Measurements from ENCODE around the gene PRKCE. TPM values are rescaled to one million over a fixed set of nuclear protein-coding genes. Genes with fewer than 3 reads are reported as not detected.
A peak's percentile ranks its signal among the peaks of the same experiment; 100 is the strongest.

PRKCE gene
- polyA plus RNA-seq, 3 donors, result 1.3 to 7.7 (median 2.3) TPM

DNA sequence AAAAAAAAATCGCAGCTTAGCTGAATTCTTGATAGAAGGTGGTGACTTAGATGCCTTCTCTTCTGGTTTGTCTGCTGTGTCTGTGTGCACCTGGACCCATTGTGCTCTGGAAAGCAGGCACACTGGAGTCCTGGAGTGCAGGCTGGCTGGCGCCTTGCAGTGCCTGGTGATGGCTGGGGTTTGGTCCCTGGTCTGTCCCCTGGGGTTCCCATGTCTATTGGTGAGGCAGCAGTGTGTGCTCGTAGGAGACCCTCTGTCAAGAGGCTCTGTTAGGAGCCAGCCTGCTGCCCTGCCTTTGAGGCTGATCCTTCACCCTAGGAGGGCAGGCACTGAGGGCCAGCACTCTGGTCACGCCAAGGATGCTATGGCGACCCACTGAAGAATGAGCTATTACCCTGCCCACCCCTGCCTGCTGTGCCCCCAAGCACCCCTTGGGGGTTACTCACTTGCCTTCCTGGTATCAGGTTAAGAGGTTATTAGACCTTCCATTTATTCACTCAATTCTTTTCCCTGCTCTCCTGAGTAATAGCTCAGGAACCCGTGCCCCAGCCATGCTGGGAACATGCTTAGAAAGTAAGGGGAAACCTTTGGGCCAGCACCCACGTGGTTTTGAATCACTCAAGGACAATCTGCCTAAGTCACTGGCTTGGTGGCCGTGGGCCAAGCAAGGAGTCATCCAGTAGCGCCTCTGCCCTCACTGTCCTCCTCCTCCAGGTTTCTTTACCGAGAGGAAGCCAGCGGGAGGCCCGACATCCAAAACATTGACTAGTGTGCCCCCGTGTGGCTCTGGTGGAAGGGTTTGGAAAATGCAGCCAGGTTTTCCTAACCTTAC lies 284.5 kb downstream of the PRKCE start:
- H3K9me3 Mint-ChIP-seq, result no peaks in the 10 kb centered on the region
- H3K27me3 ChIP-seq (ENCODE audit: control insufficient read depth in 2 of 2, insufficient read depth in 2 of 2, low read length in 2 of 2), result no peaks in the 10 kb centered on the region
- no peaks in the 10 kb centered on the region for H4K20me1 ChIP-seq (ENCODE audit: insufficient read depth, low read length)
- intact Hi-C loops (cut with micrococcal nuclease), result loop anchor here (2.0 to 5.0 kb wide), 3 partner anchors 49 to 291 kb away; no protein-coding TSS in a partner anchor
- peak overlapping the region in 6 of 7 donors; percentile 30 to 84 (median 70) for H3K27ac Mint-ChIP-seq
- TF ChIP-seq, protein P1, sequence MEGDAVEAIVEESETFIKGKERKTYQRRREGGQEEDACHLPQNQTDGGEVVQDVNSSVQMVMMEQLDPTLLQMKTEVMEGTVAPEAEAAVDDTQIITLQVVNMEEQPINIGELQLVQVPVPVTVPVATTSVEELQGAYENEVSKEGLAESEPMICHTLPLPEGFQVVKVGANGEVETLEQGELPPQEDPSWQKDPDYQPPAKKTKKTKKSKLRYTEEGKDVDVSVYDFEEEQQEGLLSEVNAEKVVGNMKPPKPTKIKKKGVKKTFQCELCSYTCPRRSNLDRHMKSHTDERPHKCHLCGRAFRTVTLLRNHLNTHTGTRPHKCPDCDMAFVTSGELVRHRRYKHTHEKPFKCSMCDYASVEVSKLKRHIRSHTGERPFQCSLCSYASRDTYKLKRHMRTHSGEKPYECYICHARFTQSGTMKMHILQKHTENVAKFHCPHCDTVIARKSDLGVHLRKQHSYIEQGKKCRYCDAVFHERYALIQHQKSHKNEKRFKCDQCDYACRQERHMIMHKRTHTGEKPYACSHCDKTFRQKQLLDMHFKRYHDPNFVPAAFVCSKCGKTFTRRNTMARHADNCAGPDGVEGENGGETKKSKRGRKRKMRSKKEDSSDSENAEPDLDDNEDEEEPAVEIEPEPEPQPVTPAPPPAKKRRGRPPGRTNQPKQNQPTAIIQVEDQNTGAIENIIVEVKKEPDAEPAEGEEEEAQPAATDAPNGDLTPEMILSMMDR (IDR thresholded peaks at IDR 0.05), result peak; percentile 79
- H3K4me1 Mint-ChIP-seq, result peaks cover 10% of the 10 kb centered on the region
- no peaks in the 10 kb centered on the region for H3K36me3 ChIP-seq (replicated peaks in 1 of 2; ENCODE audit: control insufficient read depth in 1 of 2, insufficient read depth in 2 of 2, low read length in 2 of 2)
- H3K4me1 ChIP-seq (ENCODE audit: control insufficient read depth in 1 of 2, insufficient read depth in 2 of 2, low read length in 2 of 2), result peaks cover 6% of the 10 kb centered on the region in 2 donors
- peak overlapping the region in 1 of 2 donors; percentile 48 for H3K4me3 Mint-ChIP-seq
- H3K4me3 ChIP-seq (replicated peaks in 1 of 3; ENCODE audit: low read depth in 2 of 3, low read length in 3 of 3), result no peak overlapping the region
- WGBS (ENCODE audit: insufficient coverage), result 49% methylated on average over 6 of the region's 13 CpGs
- no peaks in the 10 kb centered on the region for H3K79me2 ChIP-seq (ENCODE audit: insufficient read depth, low read length)
- DNase-seq, result peak; percentile 90 to 97 (median 96)
- H3K9ac ChIP-seq (ENCODE audit: insufficient read depth, low read length, poor library complexity, severe bottlenecking), result no peak overlapping the region
- no peaks in the 10 kb centered on the region for H3K27me3 Mint-ChIP-seq (ENCODE audit: low read depth in 3 of 3)
- H3K9me3 ChIP-seq (replicated peaks in 1 of 2; ENCODE audit: control insufficient read depth in 1 of 2, insufficient read depth in 1 of 2, low read length in 2 of 2), result no peaks in the 10 kb centered on the region
- peaks cover 5% of the 10 kb centered on the region in 2 donors for H3K36me3 Mint-ChIP-seq
- no peak overlapping the region for H3K27ac ChIP-seq (ENCODE audit: low read depth in 1 of 2, low read length in 2 of 2)
- no peak overlapping the region for H2AFZ ChIP-seq (ENCODE audit: insufficient read depth, low read depth, low read length, poor library complexity, severe bottlenecking)
- no peak overlapping the region for H3K4me2 ChIP-seq (replicated peaks; ENCODE audit: extremely low read depth, low read length, poor library complexity, severe bottlenecking)

DNA sequence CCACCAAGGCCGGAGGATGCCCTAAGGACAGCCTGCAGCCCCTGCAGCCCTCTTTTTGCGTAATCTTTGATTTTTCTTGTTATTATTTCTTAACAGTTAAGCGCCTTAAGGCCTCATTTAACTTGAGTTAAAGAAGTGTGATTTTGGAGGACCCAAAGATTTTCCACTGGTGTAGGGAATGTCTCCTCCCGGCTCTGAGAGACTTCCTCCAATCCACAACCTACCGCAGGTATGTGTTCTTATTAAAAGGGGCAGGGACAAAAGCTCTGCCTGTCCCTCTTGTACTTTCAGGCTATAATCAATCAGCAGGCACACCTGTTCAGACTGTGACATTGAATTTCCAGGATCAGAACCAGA lies 285.1 kb downstream of the PRKCE start:
- H3K27me3 Mint-ChIP-seq (ENCODE audit: low read depth in 3 of 3), result no peaks in the 10 kb centered on the region
- Histone ChIP-seq H3K4me2 (replicated peaks; ENCODE audit: extremely low read depth, low read length, poor library complexity, severe bottlenecking) (no peak overlapping the region), H3K9me3 (replicated peaks in 1 of 2; ENCODE audit: control insufficient read depth in 1 of 2, insufficient read depth in 1 of 2, low read length in 2 of 2) (no peaks in the 10 kb centered on the region), H3K36me3 (replicated peaks in 1 of 2; ENCODE audit: control insufficient read depth in 1 of 2, insufficient read depth in 2 of 2, low read length in 2 of 2) (no peaks in the 10 kb centered on the region), H4K20me1 (ENCODE audit: insufficient read depth, low read length) (no peaks in the 10 kb centered on the region), H3K4me1 (ENCODE audit: control insufficient read depth in 1 of 2, insufficient read depth in 2 of 2, low read length in 2 of 2) (peaks cover 6% of the 10 kb centered on the region in 2 donors), H3K27me3 (ENCODE audit: control insufficient read depth in 2 of 2, insufficient read depth in 2 of 2, low read length in 2 of 2) (no peaks in the 10 kb centered on the region), H3K79me2 (ENCODE audit: insufficient read depth, low read length) (no peaks in the 10 kb centered on the region), H3K27ac (ENCODE audit: low read depth in 1 of 2, low read length in 2 of 2) (no peak overlapping the region), H3K9ac (ENCODE audit: insufficient read depth, low read length, poor library complexity, severe bottlenecking) (no peak overlapping the region), H2AFZ (ENCODE audit: insufficient read depth, low read depth, low read length, poor library complexity, severe bottlenecking) (no peak overlapping the region), H3K4me3 (replicated peaks in 1 of 3; ENCODE audit: low read depth in 2 of 3, low read length in 3 of 3) (no peak overlapping the region)
- WGBS (ENCODE audit: insufficient coverage), result no CpG with 5 or more reads among the region's 5 CpGs
- TF ChIP-seq, protein P1 (IDR thresholded peaks at IDR 0.05), result peak; percentile 38
- intact Hi-C loops (cut with micrococcal nuclease), result loop anchor here (2.0 to 5.0 kb wide), 3 partner anchors 49 to 292 kb away; no protein-coding TSS in a partner anchor
- DNase-seq, result no peak
- H3K4me3 Mint-ChIP-seq, result no peak overlapping the region
- peaks cover 10% of the 10 kb centered on the region for H3K4me1 Mint-ChIP-seq
- H3K27ac Mint-ChIP-seq, result no peak overlapping the region
- peaks cover 5 to 7% of the 10 kb centered on the region in 2 donors for H3K36me3 Mint-ChIP-seq
- H3K9me3 Mint-ChIP-seq, result no peaks in the 10 kb centered on the region
